ENCODE data around the gene KRT20. TPM values are rescaled to one million over a fixed set of nuclear protein-coding genes. Genes with fewer than 3 reads are reported as not detected.

The KRT20 gene
- total RNA-seq, 1 experiment from 2014 or later = 1.5 TPM

GRCh38 chr17:40832840-40833239 lies 52.2 kb downstream of the KRT20 start:
- intact Hi-C loops (cut with micrococcal nuclease) = no loop called here
- no peak overlapping the region for H3K4me2 ChIP-seq (ENCODE audit: low read length)
- BruUV-seq (replicated peaks) = no TSS peak
- no peaks in the 10 kb centered on the region for H3K9me2 ChIP-seq (ENCODE audit: insufficient read depth)
- ChIA-PET CTCF (interaction anchor here (1.0 kb wide), 1 partner anchor 833 kb away, joined by 3 read pairs; no protein-coding TSS in a partner anchor), POLR2A (no interaction called here), RAD21 (ENCODE audit: low non-redundant PET in 1 of 2, low total read pairs in 2 of 2, uncharacterized antibody in 2 of 2, unreplicated experiment in 2 of 2) (no interaction called here)
- H3K9ac ChIP-seq (ENCODE audit: low read length) = no peak overlapping the region
- H3K4me1 ChIP-seq (ENCODE audit: control insufficient read depth in 1 of 2, insufficient read depth in 2 of 2, low read length in 2 of 2) = peaks cover 3 to 11% of the 10 kb centered on the region in 2 experiments; a peak in 3 of 4 replicates
- peaks cover 34% of the 10 kb centered on the region for H3K79me2 ChIP-seq (ENCODE audit: insufficient read depth, low read length)
- DNase-seq (ENCODE audit: low read depth, low spot score) = no peak
- no peak overlapping the region for H2AFZ ChIP-seq (ENCODE audit: low read depth, low read length, poor library complexity, severe bottlenecking)
- no peak for TF ChIP-seq YY1 (IDR thresholded peaks at IDR 0.05; ENCODE audit: extremely low read depth, insufficient replicate concordance, low read depth, low read length)
- no peak for TF ChIP-seq CEBPB (IDR thresholded peaks at IDR 0.05; ENCODE audit: low read depth)
- H3K27ac ChIP-seq (ENCODE audit: low read depth, low read length) = no peak overlapping the region
- no peaks in the 10 kb centered on the region for H3K9me3 ChIP-seq (ENCODE audit: control insufficient read depth in 1 of 2, insufficient read depth in 1 of 2, low read depth in 1 of 2, low read length in 2 of 2)
- no peak overlapping the region for H3K4me3 ChIP-seq (replicated peaks in 1 of 2; ENCODE audit: low read depth in 1 of 2, low read length in 2 of 2)
- H3K36me3 ChIP-seq (ENCODE audit: control insufficient read depth in 1 of 2, insufficient read depth in 2 of 2, low read length in 2 of 2) = peaks cover 3 to 16% of the 10 kb centered on the region in 2 experiments; a peak in 2 of 4 replicates
- no peaks in the 10 kb centered on the region for H4K20me1 ChIP-seq (ENCODE audit: insufficient read depth)
- H3K27me3 ChIP-seq (ENCODE audit: insufficient read depth, low read length) = no peaks in the 10 kb centered on the region
- no peak for ATAC-seq

- ATAC-seq = no peak
- Histone ChIP-seq H4K20me1 (ENCODE audit: insufficient read depth) (no peaks in the 10 kb centered on the region), H3K9me3 (ENCODE audit: control insufficient read depth in 1 of 2, insufficient read depth in 1 of 2, low read depth in 1 of 2, low read length in 2 of 2) (no peaks in the 10 kb centered on the region), H3K4me1 (ENCODE audit: control insufficient read depth in 1 of 2, insufficient read depth in 2 of 2, low read length in 2 of 2) (peaks cover 3 to 34% of the 10 kb centered on the region in 2 experiments; a peak in 3 of 4 replicates), H3K36me3 (ENCODE audit: control insufficient read depth in 1 of 2, insufficient read depth in 2 of 2, low read length in 2 of 2) (peaks cover 3 to 10% of the 10 kb centered on the region in 2 experiments; a peak in 1 of 4 replicates), H3K27ac (ENCODE audit: low read depth, low read length) (no peak overlapping the region), H3K27me3 (ENCODE audit: insufficient read depth, low read length) (no peaks in the 10 kb centered on the region), H3K9me2 (ENCODE audit: insufficient read depth) (no peaks in the 10 kb centered on the region), H3K4me2 (ENCODE audit: low read length) (no peak overlapping the region), H3K79me2 (ENCODE audit: insufficient read depth, low read length) (peaks cover 55% of the 10 kb centered on the region), H3K9ac (ENCODE audit: low read length) (no peak overlapping the region), H2AFZ (ENCODE audit: low read depth, low read length, poor library complexity, severe bottlenecking) (no peak overlapping the region), H3K4me3 (replicated peaks in 1 of 2; ENCODE audit: low read depth in 1 of 2, low read length in 2 of 2) (no peak overlapping the region)
- intact Hi-C loops (cut with micrococcal nuclease) = no loop called here
- TF ChIP-seq SIN3A (IDR thresholded peaks at IDR 0.05; ENCODE audit: low read depth) = no peak
- no peak for TF ChIP-seq ELF1 (IDR thresholded peaks at IDR 0.05; ENCODE audit: borderline replicate concordance, low read depth)
- no peak for TF ChIP-seq EZH2 (IDR thresholded peaks at IDR 0.05)
- TF ChIP-seq POLR2AphosphoS5 (IDR thresholded peaks at IDR 0.05; ENCODE audit: low read depth, low read length) = no peak
- DNase-seq (ENCODE audit: low read depth, low spot score) = no peak
- POLR2A ChIA-PET = no interaction called here
- RAD21 ChIA-PET (ENCODE audit: low non-redundant PET in 1 of 2, low total read pairs in 2 of 2, uncharacterized antibody in 2 of 2, unreplicated experiment in 2 of 2) = no interaction called here
- CTCF ChIA-PET = no interaction called here
- BruUV-seq (replicated peaks) = no TSS peak
Observed at GRCh38 chr17:40830085-40830776, 54.8 kb downstream of the KRT20 start.

Measured in HCT116 (cell line).